ENCODE data around the gene RPP21.

Gene RPP21

DNA sequence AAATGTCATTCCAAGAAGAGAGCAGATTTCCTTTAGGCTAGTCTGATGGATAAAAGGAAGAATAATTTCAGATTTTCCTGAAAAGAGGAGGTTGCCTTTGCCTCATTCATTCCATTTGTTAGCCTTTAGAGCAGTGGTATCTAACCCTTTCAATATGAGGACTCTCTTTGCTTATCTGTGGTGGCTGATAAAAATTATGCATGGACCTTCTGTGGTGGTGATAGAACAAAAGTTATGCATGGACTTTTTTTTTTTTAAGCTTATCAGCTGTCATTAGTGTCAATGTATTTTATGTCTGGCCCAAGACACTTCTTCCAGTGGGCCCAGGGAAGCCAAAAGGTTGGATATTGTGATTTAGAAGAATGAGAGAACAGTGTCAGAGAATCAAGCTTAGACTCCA lies 16.6 kb upstream of the RPP21 start:
- H3K27me3 ChIP-seq (ENCODE audit: control insufficient read depth in 5 of 5, insufficient read depth in 4 of 5, low read length in 5 of 5): no peaks in the 10 kb centered on the region
- H3K9me3 ChIP-seq (ENCODE audit: control insufficient read depth in 5 of 5, low read length in 5 of 5): no peaks in the 10 kb centered on the region
- H3K9ac ChIP-seq (ENCODE audit: low read length in 5 of 5): peak overlapping the region in 1 of 5 donors; percentile 25
- H3K36me3 ChIP-seq (ENCODE audit: control insufficient read depth in 5 of 5, insufficient read depth in 5 of 5, low read length in 5 of 5): peaks cover 21 to 32% (median 30%) of the 10 kb centered on the region in 5 donors
- H3K4me3 ChIP-seq (ENCODE audit: low read depth in 1 of 5, low read length in 5 of 5): no peak overlapping the region
- H3K27ac ChIP-seq (ENCODE audit: low read depth, low read length): no peak overlapping the region
- H3K4me1 ChIP-seq (ENCODE audit: control insufficient read depth in 5 of 5, insufficient read depth in 5 of 5, low read length in 5 of 5): peaks cover 5 to 28% (median 26%) of the 10 kb centered on the region in 5 donors

- Histone ChIP-seq H3K4me3 (ENCODE audit: low read depth in 1 of 5, low read length in 5 of 5) (no peak overlapping the region), H3K9me3 (ENCODE audit: control insufficient read depth in 5 of 5, low read length in 5 of 5) (no peaks in the 10 kb centered on the region), H3K27me3 (ENCODE audit: control insufficient read depth in 5 of 5, insufficient read depth in 4 of 5, low read length in 5 of 5) (no peaks in the 10 kb centered on the region), H3K4me1 (ENCODE audit: control insufficient read depth in 5 of 5, insufficient read depth in 5 of 5, low read length in 5 of 5) (peaks cover 5 to 28% (median 26%) of the 10 kb centered on the region in 5 donors), H3K27ac (ENCODE audit: low read depth, low read length) (no peak overlapping the region), H3K36me3 (ENCODE audit: control insufficient read depth in 5 of 5, insufficient read depth in 5 of 5, low read length in 5 of 5) (peaks cover 24 to 40% (median 39%) of the 10 kb centered on the region in 5 donors), H3K9ac (ENCODE audit: low read length in 5 of 5) (no peak overlapping the region)
These were observed 15.6 kb upstream of the RPP21 start for GRCh38 chr6:30329331-30329730.

DNA sequence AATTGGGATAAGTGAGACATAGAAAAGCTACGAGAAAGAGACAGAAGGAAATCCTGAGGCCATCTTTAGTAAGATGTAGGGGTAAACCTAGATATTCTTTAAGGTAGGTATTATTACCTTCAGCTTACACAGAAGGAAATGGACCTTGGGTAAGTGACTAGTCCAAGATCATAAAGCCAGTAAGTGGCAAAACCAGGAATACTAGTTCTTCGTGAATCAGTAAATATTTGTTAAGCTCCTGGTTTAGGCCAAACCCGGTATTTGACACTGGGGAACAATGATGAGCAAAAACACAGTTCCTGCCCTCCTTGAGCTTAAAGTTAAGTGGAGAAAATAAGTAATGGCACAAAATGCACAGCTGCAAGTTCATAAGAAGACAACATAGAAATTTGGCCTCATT lies 13.0 kb upstream of the RPP21 start:
- H3K27me3 ChIP-seq (ENCODE audit: control insufficient read depth in 5 of 5, insufficient read depth in 4 of 5, low read length in 5 of 5): no peaks in the 10 kb centered on the region
- H3K4me1 ChIP-seq (ENCODE audit: control insufficient read depth in 5 of 5, insufficient read depth in 5 of 5, low read length in 5 of 5): peaks cover 3 to 9% (median 9%) of the 10 kb centered on the region in 5 donors
- H3K36me3 ChIP-seq (ENCODE audit: control insufficient read depth in 5 of 5, insufficient read depth in 5 of 5, low read length in 5 of 5): peaks cover 34 to 66% (median 58%) of the 10 kb centered on the region in 5 donors
- no peaks in the 10 kb centered on the region for H3K9me3 ChIP-seq (ENCODE audit: control insufficient read depth in 5 of 5, low read length in 5 of 5)
- no peak overlapping the region for H3K4me3 ChIP-seq (ENCODE audit: low read depth in 1 of 5, low read length in 5 of 5)
- H3K9ac ChIP-seq (ENCODE audit: low read length in 5 of 5): no peak overlapping the region
- no peak overlapping the region for H3K27ac ChIP-seq (ENCODE audit: low read depth, low read length)

DNA sequence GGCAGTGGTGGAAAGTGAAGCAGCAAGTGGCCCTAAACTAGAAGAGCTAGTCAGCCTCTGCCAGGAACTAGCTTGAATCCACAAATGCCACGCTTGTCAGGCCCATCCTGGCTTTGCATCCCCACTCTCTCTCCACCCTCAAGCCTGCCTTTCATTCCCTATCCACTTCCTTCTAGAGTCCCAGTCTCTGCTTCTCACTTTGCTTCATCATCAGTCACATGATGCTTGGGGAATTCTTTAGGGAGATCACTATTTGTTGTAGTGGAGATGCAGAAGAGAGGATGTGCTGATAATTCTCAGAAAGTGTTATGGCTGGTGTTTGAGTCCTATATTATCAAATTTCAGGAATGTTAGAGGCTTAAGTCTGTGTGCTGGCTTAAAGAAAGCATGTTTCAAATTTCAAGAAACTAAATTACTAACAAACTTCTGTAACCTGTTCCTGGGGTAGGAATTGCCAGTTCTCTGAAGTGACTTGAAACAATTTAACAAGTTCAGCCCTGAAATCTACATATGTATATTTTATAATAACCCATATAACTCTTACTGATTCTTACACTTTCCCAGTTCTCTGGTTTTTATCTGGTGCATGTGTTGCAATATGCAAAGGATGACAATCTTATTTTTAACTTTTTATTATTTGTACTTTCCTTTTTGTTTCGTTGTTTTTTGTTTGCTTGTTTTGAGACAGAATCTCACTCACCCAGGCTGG lies 10.7 kb upstream of the RPP21 start:
- Histone ChIP-seq H3K27me3 (ENCODE audit: control insufficient read depth in 5 of 5, insufficient read depth in 4 of 5, low read length in 5 of 5) (no peaks in the 10 kb centered on the region), H3K9ac (ENCODE audit: low read length in 5 of 5) (no peak overlapping the region), H3K4me3 (ENCODE audit: low read depth in 1 of 5, low read length in 5 of 5) (no peak overlapping the region), H3K27ac (ENCODE audit: low read depth, low read length) (no peak overlapping the region), H3K4me1 (ENCODE audit: control insufficient read depth in 5 of 5, insufficient read depth in 5 of 5, low read length in 5 of 5) (no peaks in the 10 kb centered on the region), H3K36me3 (ENCODE audit: control insufficient read depth in 5 of 5, insufficient read depth in 5 of 5, low read length in 5 of 5) (peaks cover 47 to 85% (median 74%) of the 10 kb centered on the region in 5 donors), H3K9me3 (ENCODE audit: control insufficient read depth in 5 of 5, low read length in 5 of 5) (no peaks in the 10 kb centered on the region)

- Histone ChIP-seq H3K9me3 (ENCODE audit: control insufficient read depth in 5 of 5, low read length in 5 of 5) (no peaks in the 10 kb centered on the region), H3K4me1 (ENCODE audit: control insufficient read depth in 5 of 5, insufficient read depth in 5 of 5, low read length in 5 of 5) (peaks cover 0 to 6% (median 5%) of the 10 kb centered on the region in 5 donors), H3K27me3 (ENCODE audit: control insufficient read depth in 5 of 5, insufficient read depth in 4 of 5, low read length in 5 of 5) (no peaks in the 10 kb centered on the region), H3K27ac (ENCODE audit: low read depth, low read length) (no peak overlapping the region), H3K36me3 (ENCODE audit: control insufficient read depth in 5 of 5, insufficient read depth in 5 of 5, low read length in 5 of 5) (peaks cover 31 to 70% (median 55%) of the 10 kb centered on the region in 5 donors), H3K4me3 (ENCODE audit: low read depth in 1 of 5, low read length in 5 of 5) (no peak overlapping the region), H3K9ac (ENCODE audit: low read length in 5 of 5) (no peak overlapping the region)
These were observed 4.3 kb upstream of the RPP21 start for GRCh38 chr6:30340589-30341054.

DNA sequence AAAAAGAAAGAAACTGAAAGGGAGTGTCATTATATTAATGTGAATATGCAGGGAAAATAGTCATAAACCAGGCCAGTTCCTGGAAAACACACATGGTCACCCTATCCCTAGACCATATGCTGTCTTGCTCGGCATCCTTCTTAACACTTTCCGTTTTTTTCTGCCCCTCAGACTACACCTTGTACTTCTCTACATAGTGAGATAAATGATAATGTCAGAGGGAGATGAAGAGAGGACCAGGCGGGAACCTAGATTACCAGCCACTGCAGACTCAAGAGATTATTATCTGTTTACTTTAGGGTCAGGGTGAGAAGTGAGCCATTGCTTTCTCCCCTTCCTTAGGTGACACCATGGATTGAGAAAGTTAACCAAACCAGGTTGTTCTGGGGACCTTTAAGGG lies 3.7 kb upstream of the RPP21 start:
- Histone ChIP-seq H3K9ac (ENCODE audit: low read length in 5 of 5) (no peak overlapping the region), H3K9me3 (ENCODE audit: control insufficient read depth in 5 of 5, low read length in 5 of 5) (no peaks in the 10 kb centered on the region), H3K27me3 (ENCODE audit: control insufficient read depth in 5 of 5, insufficient read depth in 4 of 5, low read length in 5 of 5) (no peaks in the 10 kb centered on the region), H3K27ac (ENCODE audit: low read depth, low read length) (no peak overlapping the region), H3K4me1 (ENCODE audit: control insufficient read depth in 5 of 5, insufficient read depth in 5 of 5, low read length in 5 of 5) (peaks cover 0 to 12% (median 11%) of the 10 kb centered on the region in 5 donors), H3K36me3 (ENCODE audit: control insufficient read depth in 5 of 5, insufficient read depth in 5 of 5, low read length in 5 of 5) (peaks cover 28 to 64% (median 49%) of the 10 kb centered on the region in 5 donors), H3K4me3 (ENCODE audit: low read depth in 1 of 5, low read length in 5 of 5) (no peak overlapping the region)

DNA sequence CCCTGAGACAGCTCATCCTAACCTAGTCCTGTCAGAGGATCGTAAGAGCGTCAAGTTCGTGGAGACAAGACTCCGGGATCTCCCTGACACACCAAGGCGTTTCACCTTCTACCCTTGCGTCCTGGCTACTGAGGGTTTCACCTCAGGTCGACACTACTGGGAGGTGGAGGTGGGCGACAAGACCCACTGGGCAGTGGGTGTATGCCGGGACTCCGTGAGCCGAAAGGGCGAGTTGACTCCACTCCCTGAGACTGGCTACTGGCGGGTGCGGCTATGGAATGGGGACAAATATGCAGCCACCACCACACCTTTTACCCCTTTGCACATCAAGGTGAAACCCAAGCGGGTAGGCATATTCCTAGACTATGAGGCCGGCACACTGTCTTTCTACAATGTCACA lies 3.2 kb upstream of the RPP21 start:
- Histone ChIP-seq H3K9me3 (ENCODE audit: control insufficient read depth in 5 of 5, low read length in 5 of 5) (no peaks in the 10 kb centered on the region), H3K27ac (ENCODE audit: low read depth, low read length) (no peak overlapping the region), H3K36me3 (ENCODE audit: control insufficient read depth in 5 of 5, insufficient read depth in 5 of 5, low read length in 5 of 5) (peaks cover 23 to 61% (median 50%) of the 10 kb centered on the region in 5 donors), H3K27me3 (ENCODE audit: control insufficient read depth in 5 of 5, insufficient read depth in 4 of 5, low read length in 5 of 5) (no peaks in the 10 kb centered on the region), H3K4me1 (ENCODE audit: control insufficient read depth in 5 of 5, insufficient read depth in 5 of 5, low read length in 5 of 5) (peaks cover 0 to 12% (median 11%) of the 10 kb centered on the region in 5 donors), H3K9ac (ENCODE audit: low read length in 5 of 5) (no peak overlapping the region), H3K4me3 (ENCODE audit: low read depth in 1 of 5, low read length in 5 of 5) (no peak overlapping the region)

DNA sequence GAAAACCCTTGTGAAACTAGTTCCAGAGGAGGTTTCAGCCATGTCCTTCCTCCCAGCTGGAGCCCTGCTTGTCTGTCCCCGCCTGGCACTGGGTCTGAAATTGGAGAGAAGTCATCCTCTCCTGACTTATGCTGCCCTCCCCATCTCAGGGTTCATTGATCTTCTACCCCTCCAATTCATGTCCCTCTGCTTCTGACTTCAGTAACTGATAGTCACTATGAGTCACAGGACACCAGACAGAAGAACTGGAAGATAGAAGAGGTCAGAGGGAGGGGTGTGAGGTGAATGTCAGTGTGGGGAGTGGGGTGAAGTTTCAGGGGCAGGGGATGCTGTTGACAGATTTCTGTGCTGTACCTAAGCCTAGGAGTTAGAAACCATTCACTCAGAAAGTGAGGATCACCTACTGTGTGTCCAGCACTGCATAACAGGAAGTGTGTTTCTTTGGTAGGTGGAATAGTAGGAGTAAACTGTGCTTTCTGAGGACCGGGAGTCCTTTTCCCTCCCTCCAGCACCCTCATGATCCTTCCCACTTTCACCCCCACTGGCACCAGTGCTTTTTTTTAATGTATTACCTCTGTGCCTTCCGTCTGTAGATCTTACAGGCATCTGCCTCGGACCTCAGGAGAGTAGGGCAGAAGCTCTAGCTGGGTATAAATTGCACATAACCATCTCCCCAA lies 627 bp upstream of the RPP21 start:
- Histone ChIP-seq H3K9ac (ENCODE audit: low read length in 5 of 5) (peak overlapping the region in 4 of 5 donors; percentile 45 to 73 (median 70)), H3K36me3 (ENCODE audit: control insufficient read depth in 5 of 5, insufficient read depth in 5 of 5, low read length in 5 of 5) (peaks cover 10 to 44% (median 33%) of the 10 kb centered on the region in 5 donors), H3K4me1 (ENCODE audit: control insufficient read depth in 5 of 5, insufficient read depth in 5 of 5, low read length in 5 of 5) (peaks cover 0 to 12% (median 11%) of the 10 kb centered on the region in 5 donors), H3K27ac (ENCODE audit: low read depth, low read length) (peak overlapping the region; percentile 55), H3K27me3 (ENCODE audit: control insufficient read depth in 5 of 5, insufficient read depth in 4 of 5, low read length in 5 of 5) (no peaks in the 10 kb centered on the region), H3K4me3 (ENCODE audit: low read depth in 1 of 5, low read length in 5 of 5) (peak overlapping the region; percentile 36 to 90 (median 87)), H3K9me3 (ENCODE audit: control insufficient read depth in 5 of 5, low read length in 5 of 5) (no peaks in the 10 kb centered on the region)

GRCh38 chr6:30345852-30346251 lies 896 bp downstream of the RPP21 start:
- Histone ChIP-seq H3K27ac (ENCODE audit: low read depth, low read length) (no peak overlapping the region), H3K9me3 (ENCODE audit: control insufficient read depth in 5 of 5, low read length in 5 of 5) (no peaks in the 10 kb centered on the region), H3K36me3 (ENCODE audit: control insufficient read depth in 5 of 5, insufficient read depth in 5 of 5, low read length in 5 of 5) (peaks cover 3 to 29% (median 20%) of the 10 kb centered on the region in 5 donors), H3K4me1 (ENCODE audit: control insufficient read depth in 5 of 5, insufficient read depth in 5 of 5, low read length in 5 of 5) (peaks cover 0 to 12% (median 11%) of the 10 kb centered on the region in 5 donors), H3K9ac (ENCODE audit: low read length in 5 of 5) (peak overlapping the region in 3 of 5 donors; percentile 4 to 64 (median 52)), H3K27me3 (ENCODE audit: control insufficient read depth in 5 of 5, insufficient read depth in 4 of 5, low read length in 5 of 5) (no peaks in the 10 kb centered on the region), H3K4me3 (ENCODE audit: low read depth in 1 of 5, low read length in 5 of 5) (peak overlapping the region in 4 of 5 donors; percentile 4 to 89 (median 84))

GRCh38 chr6:30348957-30349356 lies 4.0 kb downstream of the RPP21 start:
- Histone ChIP-seq H3K27ac (ENCODE audit: low read depth, low read length) (no peak overlapping the region), H3K27me3 (ENCODE audit: control insufficient read depth in 5 of 5, insufficient read depth in 4 of 5, low read length in 5 of 5) (no peaks in the 10 kb centered on the region), H3K9me3 (ENCODE audit: control insufficient read depth in 5 of 5, low read length in 5 of 5) (no peaks in the 10 kb centered on the region), H3K36me3 (ENCODE audit: control insufficient read depth in 5 of 5, insufficient read depth in 5 of 5, low read length in 5 of 5) (peaks cover 0 to 10% (median 6%) of the 10 kb centered on the region in 5 donors), H3K4me1 (ENCODE audit: control insufficient read depth in 5 of 5, insufficient read depth in 5 of 5, low read length in 5 of 5) (peaks cover 0 to 12% (median 11%) of the 10 kb centered on the region in 5 donors), H3K9ac (ENCODE audit: low read length in 5 of 5) (no peak overlapping the region), H3K4me3 (ENCODE audit: low read depth in 1 of 5, low read length in 5 of 5) (no peak overlapping the region)
